GM20431 (cell line): ENCODE data around the gene MYO1C.
"Not testable (repeated sequence)": the region's sequence is repeated elsewhere in the genome, so short reads cannot be mapped to it uniquely, and the experiment has no call there.

Experiments used
- in situ Hi-C: fragments of 300-500 bp; cut with MseI, MboI; formaldehyde crosslinking; loops from one replicate; pipeline ENCODE4 v1.15.0; 2020; ENCODE audit warnings: low sequenced_read_pairs; ENCODE audit not compliant: unreplicated experiment

MYO1C gene

DNA sequence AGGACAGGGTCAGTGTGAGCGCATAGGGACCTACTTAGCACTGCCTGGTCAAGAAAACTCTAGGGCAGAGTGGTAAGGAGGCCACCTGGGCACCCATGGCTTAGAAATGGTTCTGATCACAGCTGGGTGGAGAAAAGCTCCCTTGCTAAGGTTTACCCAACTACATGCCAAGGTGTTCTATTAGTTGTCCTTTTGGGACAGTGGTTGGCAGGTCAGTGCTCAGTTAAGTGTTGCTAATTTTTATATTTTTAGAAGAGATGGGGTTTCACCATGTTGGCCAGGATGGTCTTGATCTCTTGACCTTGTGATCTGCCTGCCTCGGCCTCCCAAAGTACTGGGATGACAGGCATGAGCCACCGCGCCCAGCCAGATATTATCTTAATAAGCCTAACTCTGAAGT, 46.8 kb downstream of the MYO1C start:
- in situ Hi-C loops: not testable (repeated sequence)

DNA sequence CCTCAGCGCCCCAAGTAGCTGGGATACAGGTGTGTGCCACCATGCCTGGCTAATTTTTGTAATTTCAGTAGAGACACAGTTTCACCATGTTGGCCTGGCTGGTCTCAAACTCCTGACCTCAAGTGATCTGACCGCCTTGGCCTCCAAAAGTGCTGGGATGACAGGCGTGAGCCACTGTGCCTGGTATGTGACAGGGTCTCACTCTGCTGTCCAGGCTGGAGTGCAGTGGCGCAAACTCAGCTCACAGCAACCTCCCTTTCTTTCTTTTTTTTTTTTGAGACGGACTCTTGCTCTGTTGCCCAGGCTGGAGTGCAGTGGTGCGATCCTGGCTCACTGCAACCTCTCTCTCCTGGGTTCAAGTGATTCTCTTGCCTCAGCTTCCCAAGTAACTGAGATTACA, 49.8 kb downstream of the MYO1C start:
- in situ Hi-C loops: not testable (repeated sequence)

DNA sequence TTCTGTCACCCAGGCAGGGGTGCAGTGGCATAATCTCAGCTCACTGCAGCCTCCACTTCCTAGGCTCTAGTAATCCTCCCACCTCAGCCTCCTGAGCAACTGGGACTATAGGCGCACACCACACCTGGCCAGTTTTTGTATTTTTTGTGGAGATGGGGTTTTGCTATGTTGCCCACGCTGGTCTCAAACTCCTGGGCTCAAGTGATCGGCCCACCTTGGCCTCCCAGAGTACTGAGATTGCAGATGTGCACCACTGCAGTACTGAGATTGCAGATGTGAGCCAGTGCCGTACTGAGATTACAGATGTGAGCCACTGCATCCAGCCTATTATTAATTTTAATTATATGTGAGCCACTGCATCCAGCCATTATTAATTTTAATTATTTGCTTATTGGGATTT, 50.3 kb downstream of the MYO1C start:
- in situ Hi-C loops: no loop called here

DNA sequence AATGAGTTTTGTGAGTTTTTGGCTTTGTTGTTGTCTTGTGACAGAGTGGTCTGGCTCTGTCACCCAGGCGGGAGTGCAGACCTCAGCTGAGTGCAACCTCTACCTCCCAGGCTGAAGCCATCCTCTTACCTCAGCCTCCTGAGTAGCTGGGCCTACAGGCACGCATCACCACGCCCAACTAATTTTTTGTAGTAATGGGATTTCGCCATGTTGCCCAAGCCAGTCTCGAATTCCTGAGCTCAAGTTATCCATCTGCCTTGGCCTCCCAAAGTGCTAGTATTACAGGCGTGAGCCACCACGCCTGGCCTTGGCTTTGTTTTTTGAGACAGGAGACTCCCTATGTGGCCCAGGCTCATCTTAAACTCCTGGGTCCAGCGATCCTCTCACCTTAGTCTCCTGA, 51.6 kb downstream of the MYO1C start:
- in situ Hi-C loops: no loop called here

DNA sequence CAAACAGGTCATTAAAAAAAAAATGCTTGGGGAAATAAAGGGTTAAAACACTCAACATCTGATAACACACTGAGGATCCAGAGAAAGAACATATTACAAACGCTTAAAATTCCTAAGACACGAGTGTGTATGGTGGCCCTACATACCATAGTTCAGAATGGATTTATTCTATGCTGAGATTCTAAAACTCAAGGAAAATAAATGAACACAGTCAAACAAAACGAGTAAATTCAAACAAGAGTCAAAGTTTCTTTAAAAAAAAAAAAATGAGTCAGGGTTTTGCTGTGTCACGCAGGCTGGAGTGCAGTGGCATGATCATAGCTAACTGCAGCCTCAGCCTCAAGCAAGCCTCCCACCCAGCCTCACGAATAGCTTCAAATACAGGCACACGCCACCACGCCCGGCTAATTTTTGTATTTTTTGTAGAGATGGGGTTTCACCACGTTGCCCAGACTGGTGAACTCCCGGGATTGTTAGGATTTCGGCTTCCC, 53.8 kb downstream of the MYO1C start:
- in situ Hi-C loops: no loop called here

DNA sequence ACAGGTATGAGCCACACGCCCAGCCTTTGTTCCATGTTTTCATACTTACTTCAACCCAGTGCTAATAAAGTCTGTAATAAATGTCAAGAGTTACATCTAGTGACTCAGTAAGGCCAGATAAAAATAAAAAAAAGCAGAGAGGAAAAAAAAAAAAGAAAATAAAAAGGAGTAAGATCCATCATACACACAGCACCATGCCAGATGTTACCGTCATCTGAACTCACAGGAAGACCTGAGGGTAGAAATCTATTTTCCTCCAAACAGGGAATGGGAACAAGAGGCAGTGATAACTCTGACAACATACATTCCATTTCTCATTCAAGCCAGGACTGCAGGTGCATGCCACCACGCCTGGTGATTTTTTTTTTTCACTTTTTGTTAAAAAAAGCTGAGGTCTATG, 57.2 kb downstream of the MYO1C start:
- in situ Hi-C loops: no loop called here

DNA sequence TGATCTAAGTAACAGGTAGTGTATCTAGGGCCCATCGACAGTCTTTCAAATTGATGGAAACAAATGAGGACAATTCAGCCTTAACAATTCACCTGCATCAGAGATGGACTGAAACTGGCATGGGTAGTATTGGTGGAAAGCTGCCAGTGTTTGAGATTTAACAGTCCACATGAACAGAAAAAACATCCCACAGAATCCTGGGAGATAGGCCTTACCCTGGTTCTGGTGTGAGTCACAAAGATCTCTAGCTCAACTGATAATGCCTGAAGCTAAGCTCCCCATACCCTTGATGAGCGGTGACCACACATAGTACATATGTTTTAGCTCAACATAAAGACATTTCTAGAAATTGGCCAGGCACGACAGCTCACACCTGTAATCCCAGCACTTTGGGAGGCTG, 58.3 kb downstream of the MYO1C start:
- in situ Hi-C loops: no loop called here

DNA sequence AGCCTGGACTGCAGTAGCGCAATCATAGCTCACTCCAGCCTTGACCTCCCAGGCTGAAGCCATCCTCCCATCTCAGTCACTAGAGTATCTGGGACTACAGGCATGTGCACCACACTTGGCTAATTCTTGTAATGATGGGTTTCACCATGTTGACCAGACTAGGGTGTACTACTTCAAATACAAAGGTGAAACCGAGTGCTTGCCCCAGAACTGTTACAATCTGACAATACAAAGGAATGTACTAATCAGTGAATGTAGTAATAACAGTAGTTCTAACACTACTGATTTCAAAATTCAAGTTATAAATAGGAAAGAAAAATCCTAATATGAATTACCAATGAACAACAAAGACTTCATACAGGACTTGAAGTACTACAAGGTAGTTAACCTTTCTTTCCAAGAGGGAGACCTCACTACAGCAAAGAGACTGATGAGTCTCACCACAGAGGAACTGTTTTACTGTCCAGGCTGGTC, 60.8 kb downstream of the MYO1C start:
- in situ Hi-C loops: no loop called here

DNA sequence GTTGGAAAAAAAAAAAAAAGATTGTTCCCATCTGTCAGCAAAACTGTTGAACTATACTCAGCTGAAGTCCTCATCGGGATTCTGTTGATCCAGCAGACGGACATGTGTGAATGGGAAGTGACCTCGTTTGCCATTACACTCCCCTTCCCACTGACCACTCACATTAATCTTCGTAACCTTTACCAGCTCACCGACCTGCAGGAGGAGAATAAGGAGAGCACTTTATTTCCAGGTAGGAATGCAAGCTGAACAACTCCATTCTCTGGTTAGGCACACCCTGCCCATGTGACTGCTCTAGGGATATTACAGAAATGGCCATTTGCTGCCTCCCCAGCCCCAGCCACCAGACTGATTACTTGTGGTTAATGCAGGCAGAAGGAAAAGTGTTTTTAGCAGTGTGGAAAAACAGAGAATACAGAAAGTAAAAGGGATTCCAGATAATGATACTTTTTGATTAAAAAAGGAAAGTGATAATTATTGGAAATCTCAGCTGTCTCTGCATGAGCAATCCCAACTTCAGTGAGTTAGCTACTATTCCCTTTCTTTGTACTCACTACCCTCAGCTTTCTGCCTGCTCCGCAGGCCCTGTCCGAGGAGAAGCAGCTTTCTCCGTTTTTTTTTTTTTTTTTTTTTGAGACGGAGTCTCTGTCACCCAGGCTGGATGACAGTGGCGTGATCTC, 68.9 kb downstream of the MYO1C start:
- in situ Hi-C loops: no loop called here

DNA sequence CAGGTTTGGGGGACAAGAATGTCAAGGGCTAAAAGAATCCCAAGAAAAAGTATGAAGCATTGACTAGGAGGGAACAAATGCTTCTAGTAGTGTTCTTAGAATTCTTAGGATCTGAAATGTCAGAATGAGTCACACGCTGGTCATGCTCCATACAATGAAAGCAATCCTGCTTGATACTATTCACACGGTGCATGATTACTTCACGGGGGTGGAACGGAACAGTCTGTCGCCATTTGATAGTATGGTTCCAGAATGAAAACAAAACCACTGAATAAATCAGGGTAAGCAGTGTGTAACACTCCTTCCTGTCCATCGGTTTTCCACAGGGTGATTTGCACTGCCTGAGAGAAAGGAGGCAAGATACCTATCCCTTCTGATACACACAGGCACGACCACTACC, 69.6 kb downstream of the MYO1C start:
- in situ Hi-C loops: no loop called here

DNA sequence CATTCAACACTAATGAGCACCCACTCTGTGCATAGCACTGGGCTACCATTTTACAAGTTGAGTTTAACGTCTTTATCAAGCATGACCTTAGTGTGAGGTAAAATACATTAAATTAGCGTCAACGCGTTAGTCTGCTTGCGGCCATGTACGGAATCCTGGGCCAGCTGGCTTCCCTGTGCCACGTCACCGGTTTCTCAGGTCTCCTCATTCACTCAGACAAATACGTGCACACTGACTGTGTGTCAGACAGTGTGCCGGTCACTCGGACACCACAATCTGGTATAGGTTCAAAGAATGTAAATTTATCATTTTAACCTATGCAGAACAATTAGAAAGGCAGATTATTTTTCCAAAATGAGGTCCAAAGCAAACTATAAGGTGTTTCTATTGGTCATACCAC, 71.0 kb downstream of the MYO1C start:
- in situ Hi-C loops: no loop called here

DNA sequence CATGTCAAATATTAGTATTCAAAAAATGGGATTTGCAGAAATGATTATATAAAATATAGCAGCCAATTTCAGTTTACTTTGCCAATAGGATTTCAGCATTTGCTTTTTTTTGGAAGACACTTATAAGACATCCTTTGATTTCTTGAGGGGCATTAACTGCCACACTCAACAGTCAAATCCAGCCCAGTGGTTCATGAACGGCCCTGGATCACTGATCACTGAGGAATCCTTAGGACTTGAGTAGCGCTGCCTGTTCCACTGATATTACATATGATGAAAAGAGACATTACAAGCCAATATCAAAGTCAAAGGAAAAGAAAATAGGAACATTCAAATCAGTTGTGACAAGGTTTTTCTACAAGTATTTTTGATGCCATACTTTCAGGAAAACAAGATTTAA, 71.5 kb downstream of the MYO1C start:
- in situ Hi-C loops: no loop called here

DNA sequence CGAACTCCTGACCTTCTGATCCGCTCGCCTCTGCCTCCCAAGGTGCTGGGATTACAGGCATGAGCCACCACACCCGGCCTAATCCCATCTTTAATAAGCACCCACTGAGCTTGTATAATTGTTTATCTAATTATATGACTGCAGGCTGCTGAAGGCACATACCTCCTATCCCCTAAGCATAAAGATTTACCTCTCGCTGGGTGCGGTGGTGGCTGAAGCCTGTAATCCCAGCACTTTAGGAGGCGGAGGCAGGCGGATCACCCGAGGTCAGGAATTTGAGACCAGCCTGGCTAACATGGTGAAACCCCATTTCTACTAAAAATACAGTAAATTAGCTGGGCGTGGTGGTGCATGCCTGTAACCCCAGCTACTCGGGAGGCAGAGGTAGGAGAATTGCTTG, 72.3 kb downstream of the MYO1C start:
- in situ Hi-C loops: no loop called here

DNA sequence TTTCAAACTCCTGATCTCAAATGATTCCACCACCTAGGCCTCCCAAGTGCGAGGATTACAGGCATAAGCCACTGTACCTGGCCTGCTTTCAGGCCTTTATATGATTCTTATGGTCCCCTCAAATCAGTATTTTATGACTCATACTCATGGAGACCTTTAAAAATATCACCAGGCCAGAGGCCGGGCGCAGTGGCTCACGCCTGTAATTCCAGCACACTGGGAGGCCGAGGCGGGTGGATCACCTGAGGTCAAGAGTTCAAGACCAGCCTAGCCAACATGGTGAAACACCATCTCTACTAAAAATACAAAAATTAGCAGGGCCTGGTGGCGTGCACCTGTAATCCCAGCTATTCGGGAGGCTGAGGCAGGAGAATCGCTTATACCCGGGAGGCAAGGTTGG, 74.0 kb downstream of the MYO1C start:
- in situ Hi-C loops: not testable (repeated sequence)

DNA sequence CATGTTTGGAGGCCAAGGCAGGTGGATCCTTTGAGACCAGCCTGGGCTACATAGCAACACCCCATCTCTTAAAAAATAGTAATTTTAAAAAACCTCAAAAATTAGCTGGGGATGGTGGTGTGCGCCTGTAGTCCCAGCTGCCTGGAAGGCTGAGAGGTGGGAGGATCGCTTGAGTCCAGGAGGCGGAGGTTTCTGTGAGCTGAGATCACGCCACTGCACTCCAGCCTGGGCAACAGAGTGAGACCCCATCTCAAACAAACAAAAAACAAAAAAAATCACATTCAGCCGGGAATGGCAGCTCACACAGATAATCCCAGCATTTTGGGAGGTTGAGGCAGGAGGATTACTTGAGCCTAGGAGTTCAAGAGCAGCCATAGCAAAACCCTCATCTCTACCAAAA, 76.1 kb downstream of the MYO1C start:
- in situ Hi-C loops: no loop called here

DNA sequence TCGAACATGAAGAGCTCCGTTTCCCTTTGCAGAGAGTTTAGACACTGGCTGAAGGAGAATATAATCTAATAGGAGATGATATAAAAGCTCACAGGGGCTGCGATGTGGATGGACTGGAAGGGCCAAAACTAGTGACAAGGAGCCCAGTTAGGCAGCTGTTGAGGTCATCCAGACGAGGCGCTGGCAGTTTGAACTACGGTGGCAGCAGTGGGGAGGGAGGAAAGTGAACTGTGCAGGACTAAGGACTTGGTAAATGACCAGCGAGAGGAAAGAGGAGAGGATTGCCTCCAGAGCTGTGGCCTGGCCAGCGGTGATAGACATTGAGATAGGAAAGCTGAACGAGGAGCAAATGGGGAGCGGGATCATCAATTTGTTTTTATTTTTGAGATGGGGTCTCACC, 77.9 kb downstream of the MYO1C start:
- in situ Hi-C loops: no loop called here
